ENCODE results near the gene OPCML. TPM values are rescaled to one million over a fixed set of nuclear protein-coding genes. Genes with fewer than 3 reads are reported as not detected.
A peak's percentile ranks its signal among the peaks of the same experiment; 100 is the strongest.

OPCML gene
- total RNA-seq, 1 donor from 2014 or later: 1.7 TPM

GRCh38 chr11:132942611-132943356 lies 589.5 kb downstream of the OPCML start:
- TF ChIP-seq, protein P1, sequence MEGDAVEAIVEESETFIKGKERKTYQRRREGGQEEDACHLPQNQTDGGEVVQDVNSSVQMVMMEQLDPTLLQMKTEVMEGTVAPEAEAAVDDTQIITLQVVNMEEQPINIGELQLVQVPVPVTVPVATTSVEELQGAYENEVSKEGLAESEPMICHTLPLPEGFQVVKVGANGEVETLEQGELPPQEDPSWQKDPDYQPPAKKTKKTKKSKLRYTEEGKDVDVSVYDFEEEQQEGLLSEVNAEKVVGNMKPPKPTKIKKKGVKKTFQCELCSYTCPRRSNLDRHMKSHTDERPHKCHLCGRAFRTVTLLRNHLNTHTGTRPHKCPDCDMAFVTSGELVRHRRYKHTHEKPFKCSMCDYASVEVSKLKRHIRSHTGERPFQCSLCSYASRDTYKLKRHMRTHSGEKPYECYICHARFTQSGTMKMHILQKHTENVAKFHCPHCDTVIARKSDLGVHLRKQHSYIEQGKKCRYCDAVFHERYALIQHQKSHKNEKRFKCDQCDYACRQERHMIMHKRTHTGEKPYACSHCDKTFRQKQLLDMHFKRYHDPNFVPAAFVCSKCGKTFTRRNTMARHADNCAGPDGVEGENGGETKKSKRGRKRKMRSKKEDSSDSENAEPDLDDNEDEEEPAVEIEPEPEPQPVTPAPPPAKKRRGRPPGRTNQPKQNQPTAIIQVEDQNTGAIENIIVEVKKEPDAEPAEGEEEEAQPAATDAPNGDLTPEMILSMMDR (IDR thresholded peaks at IDR 0.05; ENCODE audit: unreplicated experiment): peak; percentile 38
- H3K36me3 Mint-ChIP-seq (ENCODE audit: insufficient read depth): no peaks in the 10 kb centered on the region
- H3K27ac Mint-ChIP-seq: no peak overlapping the region
- no peak for DNase-seq (ENCODE audit: low spot score, unreplicated experiment)
- H3K4me3 Mint-ChIP-seq (ENCODE audit: low read depth): peak overlapping the region; percentile 60
- H3K9me3 Mint-ChIP-seq (ENCODE audit: low read depth): no peaks in the 10 kb centered on the region
- H3K27me3 Mint-ChIP-seq: peaks cover 87% of the 10 kb centered on the region
- peaks cover 8% of the 10 kb centered on the region for H3K4me1 Mint-ChIP-seq (ENCODE audit: low read depth)

DNA sequence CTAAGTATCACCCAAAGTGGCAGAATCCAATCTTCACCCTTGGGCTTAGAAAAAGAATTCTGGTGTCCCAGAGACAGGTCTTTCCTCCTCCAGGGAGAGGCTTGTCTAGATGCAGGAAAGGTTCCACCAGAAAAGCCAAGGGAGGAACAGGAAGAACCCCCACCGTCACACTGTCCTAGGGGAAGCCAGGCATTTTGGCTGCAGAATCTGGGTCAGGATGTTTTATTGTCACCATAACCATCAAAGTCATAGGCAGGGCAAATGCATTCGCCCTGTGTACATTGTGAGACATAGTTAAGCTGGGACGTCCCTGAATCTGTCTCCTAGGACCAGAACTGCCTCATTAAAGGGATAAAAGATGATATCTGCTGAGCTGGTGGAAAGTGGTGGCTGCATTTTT lies 590.5 kb downstream of the OPCML start:
- Mint-ChIP-seq H3K9me3 (ENCODE audit: low read depth) (no peaks in the 10 kb centered on the region), H3K27ac (no peak overlapping the region), H3K4me1 (ENCODE audit: low read depth) (peaks cover 14% of the 10 kb centered on the region), H3K36me3 (ENCODE audit: insufficient read depth) (no peaks in the 10 kb centered on the region), H3K27me3 (peaks cover 84% of the 10 kb centered on the region), H3K4me3 (ENCODE audit: low read depth) (no peak overlapping the region)
- DNase-seq (ENCODE audit: low spot score, unreplicated experiment): no peak
- TF ChIP-seq, protein P1 (IDR thresholded peaks at IDR 0.05; ENCODE audit: unreplicated experiment): no peak

DNA sequence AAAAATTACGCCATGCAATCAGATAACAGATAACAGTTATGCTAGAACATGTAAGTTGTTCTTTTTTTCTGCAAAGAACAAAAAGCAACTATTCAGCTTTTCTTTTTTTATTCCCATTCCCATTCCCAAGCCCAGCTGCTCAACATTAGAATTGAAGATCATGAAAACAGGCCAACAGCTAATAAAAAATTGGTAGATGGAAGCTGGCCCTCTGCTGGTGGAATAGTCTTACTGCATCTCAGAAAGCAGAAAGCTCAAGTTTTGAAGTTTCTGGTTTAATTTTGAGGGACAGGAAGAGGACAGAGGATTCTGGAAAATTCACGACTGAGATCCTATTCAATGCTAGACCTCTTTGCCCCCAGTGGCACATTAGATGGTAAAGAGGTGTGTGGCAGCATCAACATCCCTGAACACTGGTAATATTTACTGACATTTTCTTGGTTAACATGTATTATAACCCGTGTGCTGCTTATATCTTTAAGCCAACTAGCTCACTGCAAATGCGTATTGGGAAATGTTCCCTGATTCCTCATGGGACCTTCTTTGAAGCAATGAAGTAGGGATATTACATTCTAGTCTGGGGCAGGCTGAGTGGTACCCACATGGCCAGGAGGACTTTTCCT lies 591.2 kb downstream of the OPCML start:
- Mint-ChIP-seq H3K4me3 (ENCODE audit: low read depth) (no peak overlapping the region), H3K36me3 (ENCODE audit: insufficient read depth) (no peaks in the 10 kb centered on the region), H3K27ac (no peak overlapping the region), H3K9me3 (ENCODE audit: low read depth) (no peaks in the 10 kb centered on the region), H3K4me1 (ENCODE audit: low read depth) (peaks cover 18% of the 10 kb centered on the region), H3K27me3 (peaks cover 80% of the 10 kb centered on the region)
- no peak for DNase-seq (ENCODE audit: low spot score, unreplicated experiment)
- TF ChIP-seq, protein P1 (IDR thresholded peaks at IDR 0.05; ENCODE audit: unreplicated experiment): peak; percentile 87

DNA sequence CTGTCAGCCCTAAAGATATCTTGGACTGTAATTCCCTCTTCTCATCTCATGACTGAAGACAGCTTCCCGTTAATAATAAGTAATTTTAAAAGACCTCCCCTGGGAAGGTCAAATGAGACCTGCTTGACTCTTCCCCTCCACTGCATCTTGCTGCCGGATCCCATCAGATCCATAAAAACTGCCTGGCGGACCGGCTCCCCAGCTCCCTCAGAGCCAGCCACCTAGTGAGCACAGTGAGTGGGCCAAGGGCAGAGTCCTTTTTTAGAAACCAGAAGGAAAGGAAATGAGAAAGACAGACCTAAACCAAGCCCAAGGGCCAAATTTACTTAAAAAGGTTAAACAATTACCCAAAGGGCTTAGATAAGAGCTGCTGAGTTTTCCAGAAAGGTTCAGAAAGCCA lies 595.3 kb downstream of the OPCML start:
- peaks cover 11% of the 10 kb centered on the region for H3K4me1 Mint-ChIP-seq (ENCODE audit: low read depth)
- H3K4me3 Mint-ChIP-seq (ENCODE audit: low read depth): no peak overlapping the region
- H3K9me3 Mint-ChIP-seq (ENCODE audit: low read depth): no peaks in the 10 kb centered on the region
- no peaks in the 10 kb centered on the region for H3K36me3 Mint-ChIP-seq (ENCODE audit: insufficient read depth)
- TF ChIP-seq, protein P1 (IDR thresholded peaks at IDR 0.05; ENCODE audit: unreplicated experiment): no peak
- no peak for DNase-seq (ENCODE audit: low spot score, unreplicated experiment)
- no peak overlapping the region for H3K27ac Mint-ChIP-seq
- peaks cover 63% of the 10 kb centered on the region for H3K27me3 Mint-ChIP-seq

- Mint-ChIP-seq H3K4me3 (ENCODE audit: low read depth) (no peak overlapping the region), H3K27me3 (peaks cover 51% of the 10 kb centered on the region), H3K36me3 (ENCODE audit: insufficient read depth) (no peaks in the 10 kb centered on the region), H3K4me1 (ENCODE audit: low read depth) (peaks cover 11% of the 10 kb centered on the region), H3K9me3 (ENCODE audit: low read depth) (peaks cover 7% of the 10 kb centered on the region), H3K27ac (no peak overlapping the region)
- no peak for DNase-seq (ENCODE audit: low spot score, unreplicated experiment)
- TF ChIP-seq, protein P1 (IDR thresholded peaks at IDR 0.05; ENCODE audit: unreplicated experiment): no peak
Observed at GRCh38 chr11:132935383-132935782, 596.9 kb downstream of the OPCML start.
